GM23248 (cell line): Measurements from ENCODE around the gene GTPBP4.

Experiments used
- EZH2 ChIP-seq: fragments of 200-600 bp; sonication (generic); IDR thresholded peaks from 2 replicates; pipeline ENCODE4 v1.6.1; 2018; ENCODE audit warnings: antibody characterized with exemption, mild to moderate bottlenecking; ENCODE audit not compliant: insufficient read depth, poor library complexity, severe bottlenecking
- EZH2phosphoT487 ChIP-seq: fragments of 200-600 bp; sonication (generic); IDR thresholded peaks from 2 replicates; pipeline ENCODE4 v1.6.1; 2018; ENCODE audit warnings: antibody characterized with exemption, moderate library complexity, mild to moderate bottlenecking, low read depth; ENCODE audit not compliant: insufficient read depth

DNA sequence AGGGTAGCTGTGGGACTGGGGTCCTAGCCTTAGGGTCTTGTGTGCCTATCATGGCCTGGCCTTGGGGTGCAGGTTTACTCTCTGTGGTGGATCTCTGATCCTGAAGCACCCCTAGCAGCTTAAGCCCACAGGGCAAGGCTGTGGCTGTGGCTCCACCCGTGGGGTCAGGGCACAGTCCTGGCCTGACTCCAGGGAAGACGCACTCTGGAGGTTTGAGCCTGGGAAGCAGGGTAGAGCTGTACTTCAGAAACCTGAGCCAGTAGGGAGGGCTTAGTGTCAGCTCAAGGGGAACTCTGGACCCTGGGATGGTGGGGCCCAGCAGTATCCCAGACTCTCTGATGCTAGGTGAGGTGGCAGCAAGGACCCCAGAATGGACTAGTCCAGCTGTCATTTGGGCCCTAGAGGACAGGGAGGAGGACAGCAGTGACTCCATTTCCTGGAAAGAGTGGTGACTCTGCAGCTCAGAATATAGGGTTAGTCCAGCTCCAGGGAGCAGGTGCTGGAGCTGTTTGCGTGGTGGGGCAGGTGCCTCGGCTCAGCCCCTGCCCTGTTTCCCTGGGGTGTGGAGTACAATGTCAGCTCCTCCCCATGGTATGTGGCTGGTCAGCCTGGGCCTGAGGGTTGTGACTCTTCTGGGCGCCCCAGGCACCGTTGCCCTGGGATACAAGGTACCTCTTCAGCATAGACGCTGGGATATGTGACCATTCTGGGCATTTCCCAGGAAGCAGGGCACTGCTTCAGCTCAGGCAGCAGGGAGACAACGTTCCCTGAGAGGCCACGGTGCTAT lies 15.8 kb downstream of the GTPBP4 start:
- TF ChIP-seq EZH2 (no peak), EZH2phosphoT487 (no peak)
